Stimulated activated CD8-positive, alpha-beta memory T cell treated with anti-CD3 and anti-CD28 coated beads, Interleukin-15, amount 100 ng/mL, for 4 hours (primary cell): ENCODE data around the gene PDE1C.
"Not testable (repeated sequence)": the region's sequence is repeated elsewhere in the genome, so short reads cannot be mapped to it uniquely, and the experiment has no call there.

Experiments used
- DNase-seq, 2 donors: peaks; one replicate each; pipeline ENCODE4 v3.0.0-alpha.2; 2020; ENCODE audit warnings: low read depth in 2 of 2

Gene PDE1C

GRCh38 chr7:32043688-32044087 lies 26.5 kb downstream of the PDE1C start:
- DNase-seq = no peak

- no peak for DNase-seq
Measured at GRCh38 chr7:32042900-32043299, 27.3 kb downstream of the PDE1C start.

- DNase-seq = no peak
Measured at GRCh38 chr7:32039000-32039756, 31.0 kb downstream of the PDE1C start.

GRCh38 chr7:32037650-32038198 lies 32.5 kb downstream of the PDE1C start:
- no peak for DNase-seq

DNA sequence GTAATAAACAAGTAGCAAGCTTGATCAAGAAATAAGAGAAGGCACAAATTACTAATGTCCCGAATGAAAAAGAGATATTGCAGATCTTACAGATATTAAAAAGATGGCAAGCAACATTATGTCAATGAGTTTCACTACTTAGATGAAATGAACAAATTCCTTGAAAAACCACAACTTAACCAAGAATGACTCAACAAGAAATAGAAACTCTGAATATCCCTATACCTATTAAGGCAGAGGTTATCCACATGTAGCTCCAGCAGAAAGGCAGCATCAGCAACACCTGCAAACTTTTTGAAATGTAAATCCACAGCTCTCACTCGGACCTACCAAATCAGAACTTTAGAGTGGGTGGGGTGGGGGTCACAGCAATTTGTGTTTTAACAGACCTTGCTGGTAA lies 33.6 kb downstream of the PDE1C start:
- no peak for DNase-seq

- DNase-seq = no peak
Measured at GRCh38 chr7:32034052-32034451, 36.2 kb downstream of the PDE1C start.

- DNase-seq = no peak
Measured at GRCh38 chr7:32033006-32033405, 37.2 kb downstream of the PDE1C start.

DNA sequence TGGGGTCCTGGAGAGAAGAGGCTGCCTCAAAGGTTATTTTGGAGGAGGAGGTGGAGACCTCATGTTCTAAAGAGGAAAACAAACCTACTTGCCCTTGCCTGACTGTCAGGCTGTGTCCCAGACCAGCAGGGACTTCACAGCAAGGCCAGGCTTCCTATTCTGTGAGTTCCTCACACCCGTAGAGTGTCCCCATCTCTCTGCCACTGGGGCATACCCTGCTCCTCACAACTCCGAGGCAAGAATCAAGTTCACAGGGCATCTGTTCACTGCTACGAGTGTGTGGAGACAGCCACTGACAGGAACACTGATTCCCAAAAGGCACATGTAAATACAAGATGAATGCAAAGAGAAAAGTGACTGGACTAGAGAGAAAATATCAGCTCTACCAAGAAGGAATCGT lies 38.0 kb downstream of the PDE1C start:
- DNase-seq = no peak

DNA sequence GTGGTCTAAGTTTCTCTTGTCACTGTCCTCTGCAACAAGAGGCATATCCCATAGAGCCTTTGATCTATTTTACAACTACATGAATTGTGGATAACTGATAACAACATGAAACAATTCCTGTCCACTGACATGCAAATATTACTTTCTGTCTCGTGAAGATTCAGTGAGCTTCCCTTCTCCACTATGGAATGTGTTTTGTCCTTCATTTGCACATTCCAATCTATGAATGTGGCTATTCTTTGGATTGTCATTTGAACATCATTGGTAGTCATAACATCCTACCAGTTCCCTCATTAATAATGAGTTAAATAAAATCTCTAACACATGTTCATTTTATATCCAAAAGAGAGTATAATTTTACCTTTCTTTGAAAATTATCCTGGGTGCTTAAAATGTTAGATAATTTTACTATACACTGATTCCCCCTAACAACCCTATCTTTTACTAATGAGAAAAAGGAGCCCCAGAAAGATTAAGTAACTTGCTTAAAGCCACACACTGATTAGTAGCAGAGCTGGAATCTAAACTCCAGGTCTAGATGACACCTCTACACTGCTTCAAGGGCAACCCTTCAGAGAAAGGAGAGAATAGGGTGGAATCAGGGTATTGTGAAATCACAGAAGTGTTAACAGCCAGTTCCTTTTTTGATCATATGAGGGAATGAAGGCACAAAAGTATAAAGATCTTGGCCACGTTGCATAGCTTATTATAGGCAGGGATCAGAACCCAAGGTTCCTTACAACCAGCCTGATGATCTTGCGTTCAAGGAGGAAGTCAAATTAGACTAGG lies 39.1 kb downstream of the PDE1C start:
- no peak for DNase-seq

DNA sequence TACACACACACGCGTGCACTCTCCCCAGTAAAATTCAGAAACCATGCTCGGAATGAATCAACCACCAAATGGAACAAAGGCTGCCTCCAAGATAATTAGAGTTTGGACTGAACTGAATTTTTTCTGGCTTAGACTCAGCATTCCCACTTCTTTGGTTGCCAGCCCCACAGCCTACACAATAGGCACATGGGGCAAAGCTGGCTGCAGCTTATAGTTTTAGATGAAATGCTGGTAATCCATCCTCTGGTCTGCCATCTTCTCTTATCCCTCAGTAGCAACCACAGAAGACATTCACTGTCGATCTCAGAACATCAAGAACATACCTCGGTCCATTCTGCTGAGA lies 44.2 kb downstream of the PDE1C start:
- no peak for DNase-seq

DNA sequence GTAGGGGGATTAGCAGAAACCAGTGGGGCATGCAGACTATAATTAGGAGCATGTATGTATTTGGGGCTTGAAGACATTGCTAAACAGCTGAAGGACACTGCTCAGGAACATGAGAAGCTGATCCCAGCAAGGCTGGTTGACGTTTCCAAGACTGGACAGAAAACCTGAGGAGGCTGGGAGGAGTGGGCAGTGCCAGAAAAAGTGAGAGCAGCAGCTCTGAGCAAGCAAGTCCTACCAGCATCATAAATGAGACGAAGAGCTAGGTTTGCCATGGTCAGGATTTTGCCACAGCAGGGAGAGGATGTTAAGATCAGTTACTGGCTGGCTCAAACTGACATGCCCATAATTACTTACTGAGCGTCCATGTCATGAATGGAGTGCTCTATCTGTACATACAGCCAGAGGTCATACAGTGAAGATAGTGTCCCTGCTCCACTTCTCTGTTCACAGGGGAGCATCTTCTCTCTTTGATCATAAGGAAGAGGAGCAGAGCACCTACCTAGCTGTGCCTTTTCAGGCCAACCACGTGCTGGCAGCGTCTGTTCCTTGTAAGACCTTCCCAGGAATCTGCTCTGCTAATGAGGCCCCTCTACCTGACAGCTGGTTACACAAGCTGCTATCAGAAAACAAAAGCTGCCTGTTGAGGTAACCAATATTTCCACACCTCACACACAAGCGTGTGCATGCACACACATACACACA lies 44.7 kb downstream of the PDE1C start:
- DNase-seq = no peak

GRCh38 chr7:32023376-32023775 lies 46.8 kb downstream of the PDE1C start:
- no peak for DNase-seq

GRCh38 chr7:32022966-32023365 lies 47.2 kb downstream of the PDE1C start:
- no peak for DNase-seq

DNA sequence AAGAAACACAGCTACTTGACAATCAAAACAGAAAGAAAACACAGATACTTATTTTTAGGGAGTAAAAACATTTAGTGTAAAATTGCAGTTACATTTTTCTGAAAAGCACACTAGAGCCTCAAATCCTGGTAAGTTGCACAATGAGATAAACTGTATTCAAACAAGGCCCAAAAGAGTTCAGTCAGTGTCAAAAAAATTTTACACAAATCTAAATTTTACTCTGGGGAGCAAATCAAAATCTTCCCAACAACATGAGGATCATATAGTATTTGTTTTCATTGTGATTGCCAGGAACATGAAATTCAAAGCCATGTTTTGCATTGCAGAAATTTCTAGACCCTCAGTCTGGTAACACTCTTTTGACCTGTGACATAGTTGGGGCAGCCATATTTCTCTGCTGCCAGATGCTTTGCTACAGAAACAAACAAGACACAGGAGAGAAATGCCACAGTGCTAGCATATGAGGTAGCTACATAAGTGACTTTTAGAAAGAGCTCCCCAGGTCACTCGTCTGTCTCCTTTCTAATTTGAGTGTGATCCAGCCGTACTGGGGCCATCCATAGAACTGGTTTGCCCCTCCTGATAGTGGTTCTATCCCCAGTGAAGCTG lies 49.6 kb downstream of the PDE1C start:
- no peak for DNase-seq

DNA sequence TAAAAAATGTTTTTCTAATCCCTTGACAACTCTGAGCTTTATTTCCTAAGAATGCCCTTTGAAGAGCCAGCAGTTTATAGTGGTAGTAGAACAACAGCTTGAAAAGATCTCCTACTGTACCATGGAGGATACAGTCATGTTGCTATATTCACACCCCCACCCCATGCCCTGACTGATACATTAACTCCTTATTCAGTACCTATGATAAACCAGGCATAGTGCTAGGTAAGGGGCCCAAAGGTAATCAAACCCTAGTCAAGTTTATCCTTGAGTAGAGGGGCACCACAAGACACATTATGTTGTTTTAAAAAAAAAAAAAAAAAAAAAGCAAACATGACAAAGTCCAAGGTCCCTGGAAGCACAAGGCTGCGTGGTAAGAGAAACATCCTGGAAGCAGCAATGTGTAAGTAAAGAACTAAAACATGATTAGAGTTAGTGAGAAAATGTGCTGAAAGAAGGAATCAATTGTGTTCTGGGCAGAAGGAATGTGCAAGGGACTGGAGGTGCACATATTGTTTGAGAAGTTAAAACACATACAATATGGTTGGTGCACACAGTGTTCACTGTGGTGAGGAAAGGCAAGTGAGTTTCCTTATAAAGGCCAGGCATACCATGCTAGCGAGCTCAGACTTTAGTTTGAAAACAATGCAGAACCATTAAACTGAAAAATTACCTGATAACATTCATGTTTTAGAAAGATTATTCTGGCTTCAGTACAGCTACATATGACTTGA lies 51.2 kb downstream of the PDE1C start:
- no peak for DNase-seq

DNA sequence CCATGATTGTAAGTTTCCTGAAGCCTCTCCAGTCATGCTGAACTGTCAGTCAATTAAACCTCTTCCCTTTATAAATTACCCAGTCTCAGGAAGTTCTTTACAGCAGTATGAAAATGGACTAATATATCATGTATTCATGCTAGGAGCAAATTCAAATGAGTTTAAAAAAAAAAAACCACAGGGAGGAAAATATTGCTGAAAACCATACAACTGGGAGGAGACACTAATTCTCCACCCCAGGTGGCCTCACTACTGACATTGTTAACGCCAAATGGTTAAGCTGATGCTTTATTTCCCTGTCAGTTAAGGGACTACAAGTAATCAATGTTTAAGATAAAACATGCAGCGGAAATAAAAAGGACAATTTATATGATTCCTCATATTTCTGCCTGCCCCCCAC lies 55.1 kb downstream of the PDE1C start:
- no peak for DNase-seq

- DNase-seq = not testable (repeated sequence)
Measured at GRCh38 chr7:32013471-32013870, 56.7 kb downstream of the PDE1C start.

- DNase-seq = no peak
Measured at GRCh38 chr7:32005577-32005976, 64.6 kb downstream of the PDE1C start.

- no peak for DNase-seq
Measured at GRCh38 chr7:32001948-32002347, 68.3 kb downstream of the PDE1C start.

GRCh38 chr7:31997423-31997822 lies 72.8 kb downstream of the PDE1C start:
- no peak for DNase-seq

DNA sequence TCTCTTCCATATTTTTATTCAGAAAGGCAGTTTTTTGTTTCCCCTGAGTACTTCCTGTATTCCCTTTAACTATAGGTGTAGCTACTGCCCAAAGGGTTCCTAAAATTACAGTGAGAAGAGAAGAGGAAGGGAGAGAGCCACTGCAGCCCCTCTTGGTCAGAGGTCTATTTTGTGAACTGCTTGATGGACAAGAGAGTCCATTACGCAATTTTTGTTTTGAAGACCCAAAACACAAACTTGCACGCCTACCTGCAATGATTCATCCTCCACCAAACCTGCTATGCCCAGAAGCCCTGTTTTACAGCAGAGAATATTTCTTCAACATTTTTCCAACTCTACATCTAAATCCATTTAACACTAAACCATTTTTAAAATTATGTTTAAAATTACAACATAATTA lies 75.1 kb downstream of the PDE1C start:
- no peak for DNase-seq
